Thyroid gland (tissue), 4 donors: ENCODE data around the gene CCDC154.

ENCODE experiments used
- POLR2A ChIP-seq, 2 donors: fragments of 450-650 bp; IDR thresholded peaks; one replicate each; pipeline ENCODE4 v1.6.1; 2017; ENCODE audit warnings: antibody characterized with exemption in 2 of 2, mild to moderate bottlenecking in 2 of 2, moderate library complexity in 1 of 2
- TF ChIP-seq, protein P1 (sequence below), 6 experiments: fragments of 200-600 bp in 3 of 6; fragments of 450-650 bp in 3 of 6; sonication (generic) in 3 of 6; IDR thresholded peaks; one replicate each; pipeline ENCODE4 v1.5.1; 2016 to 2019; ENCODE audit warnings: antibody characterized with exemption in 6 of 6, mild to moderate bottlenecking in 2 of 6, inconsistent platforms in 1 of 6, moderate library complexity in 1 of 6

- TF ChIP-seq, protein P1, sequence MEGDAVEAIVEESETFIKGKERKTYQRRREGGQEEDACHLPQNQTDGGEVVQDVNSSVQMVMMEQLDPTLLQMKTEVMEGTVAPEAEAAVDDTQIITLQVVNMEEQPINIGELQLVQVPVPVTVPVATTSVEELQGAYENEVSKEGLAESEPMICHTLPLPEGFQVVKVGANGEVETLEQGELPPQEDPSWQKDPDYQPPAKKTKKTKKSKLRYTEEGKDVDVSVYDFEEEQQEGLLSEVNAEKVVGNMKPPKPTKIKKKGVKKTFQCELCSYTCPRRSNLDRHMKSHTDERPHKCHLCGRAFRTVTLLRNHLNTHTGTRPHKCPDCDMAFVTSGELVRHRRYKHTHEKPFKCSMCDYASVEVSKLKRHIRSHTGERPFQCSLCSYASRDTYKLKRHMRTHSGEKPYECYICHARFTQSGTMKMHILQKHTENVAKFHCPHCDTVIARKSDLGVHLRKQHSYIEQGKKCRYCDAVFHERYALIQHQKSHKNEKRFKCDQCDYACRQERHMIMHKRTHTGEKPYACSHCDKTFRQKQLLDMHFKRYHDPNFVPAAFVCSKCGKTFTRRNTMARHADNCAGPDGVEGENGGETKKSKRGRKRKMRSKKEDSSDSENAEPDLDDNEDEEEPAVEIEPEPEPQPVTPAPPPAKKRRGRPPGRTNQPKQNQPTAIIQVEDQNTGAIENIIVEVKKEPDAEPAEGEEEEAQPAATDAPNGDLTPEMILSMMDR (IDR thresholded peaks at IDR 0.05), result no peak
- no peak for TF ChIP-seq POLR2A (IDR thresholded peaks at IDR 0.05)
These were observed 43.2 kb upstream of the CCDC154 start for GRCh38 chr16:1487395-1488053.
